Measurements from ENCODE around the gene FGD6.

DNA sequence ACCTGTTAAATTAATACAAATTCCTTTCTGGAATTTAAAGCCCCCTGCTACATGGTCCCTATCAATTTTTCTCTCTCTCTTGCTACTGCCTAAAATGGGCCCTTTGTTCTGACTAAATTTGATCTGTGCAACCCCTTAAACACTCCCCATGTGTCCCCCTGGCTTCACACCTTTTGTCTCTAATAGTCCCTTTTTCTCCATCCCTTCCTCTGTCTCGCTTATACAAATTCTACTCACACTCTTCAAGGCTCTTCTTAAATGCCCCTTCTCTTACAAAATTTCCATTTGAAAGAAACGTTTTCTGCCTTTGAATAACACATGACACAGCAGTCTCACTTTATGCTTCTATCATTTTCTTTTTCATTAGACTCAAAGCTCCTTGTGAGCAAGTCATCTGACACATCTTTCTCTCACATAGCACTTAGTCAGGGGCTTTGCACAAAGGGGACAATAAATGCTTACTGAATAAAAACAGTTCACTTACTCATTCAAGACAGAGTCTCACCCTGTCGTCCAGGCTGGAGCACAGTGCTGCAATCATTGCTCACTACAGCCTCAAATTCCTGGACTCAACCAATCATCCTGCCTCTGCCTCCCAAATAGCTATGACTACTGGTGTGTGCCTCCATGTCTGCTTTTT, 102.4 kb downstream of the FGD6 start:
- no peak for TF ChIP-seq CTCF (optimal IDR thresholded peaks at IDR 0.05 in 1 of 3, IDR thresholded peaks at IDR 0.05 in 1 of 3, conservative IDR thresholded peaks at IDR 0.05 in 1 of 3; ENCODE audit: extremely low read depth in 1 of 3, insufficient read depth in 2 of 3, low read length in 3 of 3)
- TF ChIP-seq EZH2 (IDR thresholded peaks at IDR 0.05; ENCODE audit: low read length), result no peak

Data from keratinocyte (primary cell).